OCI-LY3 (cell line): Measurements from ENCODE around the gene CFAP99.

Experiments used
- H2AFZ ChIP-seq: fragments of 200-600, 300-600 bp; shearing (Covaris generic); 2 replicates; pipeline ENCODE4 v1.6.0; 2014; ENCODE audit warnings: antibody characterized with exemption, low read depth, low read length
- H3K27ac ChIP-seq: fragments of 200-600, 300-600 bp; sonication (generic); 2 replicates; pipeline ENCODE4 v1.5.1; 2014; ENCODE audit warnings: mild to moderate bottlenecking, low read length, moderate library complexity, mixed read lengths
- H3K27me3 ChIP-seq: fragments of 200-600, 300-600 bp; sonication (generic); 2 replicates; pipeline ENCODE4 v1.6.1; 2014; ENCODE audit warnings: low read depth, low read length, mixed read lengths
- H3K36me3 ChIP-seq: fragments of 200-600, 300-600 bp; sonication (generic); replicated peaks from 2 replicates; pipeline ENCODE3; 2014; ENCODE audit warnings: low read depth, low read length, mixed read lengths
- H3K4me1 ChIP-seq: fragments of 300-600, 200-600 bp; sonication (generic); 2 replicates; pipeline ENCODE4 v1.6.1; 2014; ENCODE audit warnings: low read length, mixed read lengths
- H3K4me2 ChIP-seq: fragments of 200-600, 300-600 bp; sonication (generic); 2 replicates; pipeline ENCODE4 v1.6.1; 2014; ENCODE audit warnings: low read length, mixed read lengths
- H3K4me3 ChIP-seq: fragments of 300-600, 200-600 bp; sonication (generic); 2 replicates; pipeline ENCODE4 v1.5.1; 2014; ENCODE audit warnings: antibody characterized with exemption, mild to moderate bottlenecking, low read length, moderate library complexity
- H3K79me2 ChIP-seq: fragments of 300-600, 200-600 bp; shearing (Covaris generic); 2 replicates; pipeline ENCODE4 v1.6.1; 2014; ENCODE audit warnings: mild to moderate bottlenecking, low read length, mixed read lengths
- H3K9ac ChIP-seq: fragments of 300-600, 200-600 bp; shearing (Covaris generic); 2 replicates; pipeline ENCODE4 v1.6.0; 2014; ENCODE audit warnings: mild to moderate bottlenecking, low read length, moderate library complexity
- H3K9me3 ChIP-seq: fragments of 200-600, 300-600 bp; shearing (Covaris generic); 2 replicates; pipeline ENCODE4 v1.6.1; 2014; ENCODE audit warnings: low read length, mixed read lengths; ENCODE audit not compliant: insufficient read depth
- H4K20me1 ChIP-seq: fragments of 200-600, 300-600 bp; sonication (generic); 2 replicates; pipeline ENCODE4 v1.6.1; 2016; ENCODE audit warnings: low read length, mixed read lengths; ENCODE audit not compliant: insufficient read depth
- EZH2phosphoT487 ChIP-seq: fragments of 200-600 bp; shearing (Covaris generic); IDR thresholded peaks from 2 replicates; pipeline ENCODE4 v1.6.1; 2018; ENCODE audit warnings: antibody characterized with exemption, mixed run types, low read depth
- TF ChIP-seq, protein P1 (sequence below): fragments of 200-600, 300-600 bp; sonication (generic); IDR thresholded peaks from 2 replicates; pipeline ENCODE4 v1.5.1; 2014; ENCODE audit warnings: antibody characterized with exemption, low read length, low read depth

CFAP99 gene

DNA sequence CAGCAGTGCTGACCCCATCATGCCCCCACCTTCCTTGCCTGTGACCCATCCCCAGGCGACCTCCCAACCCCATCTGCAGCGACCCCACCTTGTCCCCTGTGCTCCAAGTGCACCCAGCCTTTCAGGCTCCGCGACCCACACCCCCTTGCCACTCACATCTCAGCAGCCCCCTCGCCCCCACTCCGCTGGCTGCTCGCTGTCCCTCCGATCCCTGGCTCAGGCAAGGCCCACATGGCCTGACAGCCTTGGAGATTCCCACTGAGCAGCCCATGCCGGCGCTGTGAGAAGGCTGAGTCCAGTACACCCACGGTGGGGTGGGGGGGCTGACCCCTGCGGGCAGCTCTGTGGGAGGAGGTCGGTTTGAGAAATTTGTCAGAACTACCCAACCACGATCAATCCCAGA lies 9.4 kb upstream of the CFAP99 start:
- no peaks in the 10 kb centered on the region for H4K20me1 ChIP-seq
- no peak for TF ChIP-seq EZH2phosphoT487
- TF ChIP-seq, protein P1, sequence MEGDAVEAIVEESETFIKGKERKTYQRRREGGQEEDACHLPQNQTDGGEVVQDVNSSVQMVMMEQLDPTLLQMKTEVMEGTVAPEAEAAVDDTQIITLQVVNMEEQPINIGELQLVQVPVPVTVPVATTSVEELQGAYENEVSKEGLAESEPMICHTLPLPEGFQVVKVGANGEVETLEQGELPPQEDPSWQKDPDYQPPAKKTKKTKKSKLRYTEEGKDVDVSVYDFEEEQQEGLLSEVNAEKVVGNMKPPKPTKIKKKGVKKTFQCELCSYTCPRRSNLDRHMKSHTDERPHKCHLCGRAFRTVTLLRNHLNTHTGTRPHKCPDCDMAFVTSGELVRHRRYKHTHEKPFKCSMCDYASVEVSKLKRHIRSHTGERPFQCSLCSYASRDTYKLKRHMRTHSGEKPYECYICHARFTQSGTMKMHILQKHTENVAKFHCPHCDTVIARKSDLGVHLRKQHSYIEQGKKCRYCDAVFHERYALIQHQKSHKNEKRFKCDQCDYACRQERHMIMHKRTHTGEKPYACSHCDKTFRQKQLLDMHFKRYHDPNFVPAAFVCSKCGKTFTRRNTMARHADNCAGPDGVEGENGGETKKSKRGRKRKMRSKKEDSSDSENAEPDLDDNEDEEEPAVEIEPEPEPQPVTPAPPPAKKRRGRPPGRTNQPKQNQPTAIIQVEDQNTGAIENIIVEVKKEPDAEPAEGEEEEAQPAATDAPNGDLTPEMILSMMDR, result no peak
- peaks cover 25% of the 10 kb centered on the region for H3K4me1 ChIP-seq
- no peak overlapping the region for H2AFZ ChIP-seq
- no peak overlapping the region for H3K4me2 ChIP-seq
- no peak overlapping the region for H3K27ac ChIP-seq
- no peak overlapping the region for H3K4me3 ChIP-seq
- no peaks in the 10 kb centered on the region for H3K36me3 ChIP-seq
- no peak overlapping the region for H3K9ac ChIP-seq
- H3K79me2 ChIP-seq, result 0 out of 2 replicates have a peak, but pooled peaks cover 2% of the 10 kb centered on the region
- no peaks in the 10 kb centered on the region for H3K9me3 ChIP-seq
- H3K27me3 ChIP-seq, result no peaks in the 10 kb centered on the region

- no peaks in the 10 kb centered on the region for H3K9me3 ChIP-seq
- no peak for TF ChIP-seq EZH2phosphoT487
- TF ChIP-seq, protein P1, result no peak
- peak overlapping the region; percentile 95 for H3K4me2 ChIP-seq
- H2AFZ ChIP-seq, result no peak overlapping the region; the same call in 1 of the 2 replicates
- no peaks in the 10 kb centered on the region for H3K36me3 ChIP-seq
- H3K9ac ChIP-seq, result peak overlapping the region; percentile 64; the same call in 1 of the 2 replicates
- peak overlapping the region; percentile 79 for H3K4me3 ChIP-seq
- H3K79me2 ChIP-seq, result 0 out of 2 replicates have a peak, but pooled peaks cover 2% of the 10 kb centered on the region
- no peaks in the 10 kb centered on the region for H4K20me1 ChIP-seq
- peaks cover 25% of the 10 kb centered on the region for H3K4me1 ChIP-seq
- peak overlapping the region; percentile 74 for H3K27ac ChIP-seq
- H3K27me3 ChIP-seq, result no peaks in the 10 kb centered on the region
These were observed 6.8 kb upstream of the CFAP99 start for GRCh38 chr4:2411786-2412510.

DNA sequence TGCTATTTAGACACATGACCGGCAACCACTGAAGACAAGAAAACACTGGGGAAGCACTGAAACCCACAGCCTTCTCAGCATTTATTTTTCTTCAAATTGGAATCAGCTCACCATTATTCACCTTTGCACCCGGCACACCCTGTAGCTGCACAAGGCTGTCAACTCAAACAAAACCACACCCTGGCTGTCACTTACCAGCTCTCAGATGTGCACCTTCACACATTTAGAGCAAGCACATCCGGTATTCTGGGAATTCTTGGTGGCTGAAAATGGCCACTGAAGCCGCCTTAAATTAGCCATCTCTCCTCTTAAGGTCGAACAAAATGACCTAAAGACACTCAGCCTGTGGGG lies 6.2 kb upstream of the CFAP99 start:
- Histone ChIP-seq H3K9me3 (no peaks in the 10 kb centered on the region), H3K27me3 (no peaks in the 10 kb centered on the region), H3K36me3 (no peaks in the 10 kb centered on the region), H4K20me1 (no peaks in the 10 kb centered on the region), H3K4me3 (peak overlapping the region; percentile 79), H3K79me2 (0 out of 2 replicates have a peak, but pooled peaks cover 2% of the 10 kb centered on the region), H3K27ac (peak overlapping the region; percentile 74), H3K4me1 (peaks cover 26% of the 10 kb centered on the region), H2AFZ (peak overlapping the region; percentile 54), H3K9ac (peak overlapping the region; percentile 64), H3K4me2 (peak overlapping the region; percentile 95)
- TF ChIP-seq, protein P1, result no peak
- TF ChIP-seq EZH2phosphoT487, result no peak

DNA sequence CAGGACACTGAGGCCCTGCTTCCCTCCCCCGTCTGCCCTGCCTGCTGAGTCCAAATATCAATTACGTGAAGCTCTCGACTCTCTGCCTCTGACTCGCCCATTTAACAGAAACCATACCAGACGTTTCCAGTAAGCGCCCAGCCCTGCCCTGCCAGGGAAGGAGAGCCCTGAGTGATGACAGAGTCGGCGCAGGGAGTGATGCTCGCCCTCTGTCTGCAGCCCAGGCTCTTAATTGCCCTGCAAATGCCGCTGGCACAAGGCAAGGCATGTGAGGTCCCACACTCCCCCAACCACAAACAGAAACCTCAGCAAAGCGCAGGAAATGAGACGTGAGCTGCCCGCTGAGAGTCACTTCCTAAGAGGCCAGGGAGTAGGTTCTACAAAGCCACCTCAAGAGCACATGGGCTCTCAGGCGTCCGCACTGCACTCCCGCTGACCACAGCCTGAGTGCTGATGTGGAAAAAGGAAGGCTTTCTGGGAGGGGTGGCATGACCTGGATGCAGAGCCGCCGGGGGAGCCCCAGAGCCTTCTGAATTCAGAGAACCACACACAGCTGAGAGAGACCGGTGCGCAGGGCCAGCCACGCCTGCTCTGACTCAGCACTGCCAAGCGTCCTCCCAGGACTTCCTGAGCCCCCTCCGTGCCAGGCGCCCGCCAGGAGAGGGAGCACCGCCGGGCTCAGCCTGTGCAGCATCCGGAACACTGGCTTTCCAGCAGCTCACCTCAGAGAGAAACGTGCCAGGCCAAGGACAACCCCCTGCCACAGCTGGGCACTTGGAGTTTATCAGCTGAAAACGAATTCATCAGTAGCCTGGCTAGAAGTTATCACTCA lies 5.7 kb upstream of the CFAP99 start:
- Histone ChIP-seq H3K27ac (peak overlapping the region; percentile 74), H3K4me1 (peaks cover 31% of the 10 kb centered on the region), H3K36me3 (no peaks in the 10 kb centered on the region), H2AFZ (peak overlapping the region; percentile 54), H3K4me2 (peak overlapping the region; percentile 95), H3K9me3 (no peaks in the 10 kb centered on the region), H4K20me1 (no peaks in the 10 kb centered on the region), H3K9ac (peak overlapping the region; percentile 64), H3K79me2 (0 out of 2 replicates have a peak, but pooled peaks cover 2% of the 10 kb centered on the region), H3K4me3 (peak overlapping the region; percentile 79), H3K27me3 (no peaks in the 10 kb centered on the region)
- no peak for TF ChIP-seq EZH2phosphoT487
- TF ChIP-seq, protein P1, result peak; percentile 22
